K562 (cell line): ENCODE results near the gene TCEAL8. TPM values are rescaled to one million over a fixed set of nuclear protein-coding genes. Genes with fewer than 3 reads are reported as not detected.

ENCODE experiments used
- ATAC-seq: fragments of 200-7000 bp; cut with Tn5 transposase; 3 replicates; pipeline ENCODE4 v1.9.1; 2020; ENCODE audit warnings: moderate library complexity
- BruUV-seq: library from RNA; stranded (reverse); fragments of 400-500 nt; replicated peaks from 2 replicates; lab custom pipeline; 2021; lab: Mats Ljungman, UMichigan
- CTCF ChIA-PET: fragments of 300-600 bp; formaldehyde crosslinking; extraction: SDS; loops from one replicate; lab custom pipeline; 2021; ENCODE audit warnings: low intra/inter-chr PET ratio; lab: Yijun Ruan, JAX
- POLR2A ChIA-PET: fragments of 300-600, 350-650 bp; sonication (Branson Sonifier 250); formaldehyde crosslinking; extraction: SDS; loops from one replicate; lab custom pipeline; 2021; ENCODE audit warnings: antibody characterized with exemption, inconsistent platforms; lab: Yijun Ruan, JAX
- DNase-seq, 4 experiments: peaks; one replicate each; pipeline versions ENCODE4 v3.0.0 to v3.0.0-alpha.2; 2011 to 2018; ENCODE audit warnings: low spot score in 3 of 4, mixed read lengths in 3 of 4; ENCODE audit errors: extremely low read depth in 1 of 4
- FAIRE-seq: peaks from 2 replicates; lab custom pipeline; 2011; peaks lifted over from hg19 to GRCh38; lab: Jason Lieb, UNC
- H2AFZ ChIP-seq: 2 replicates; pipeline ENCODE4 v1.6.0; 2011; ENCODE audit warnings: low read depth, low read length, control low read depth, inconsistent platforms
- H3K27ac ChIP-seq: fragments of 200-600 bp; 3 replicates; pipeline ENCODE4 v1.8.0; 2011; ENCODE audit warnings: low read depth, mild to moderate bottlenecking, control low read depth, inconsistent platforms, low read length, moderate library complexity, mixed read lengths; ENCODE audit errors: extremely low read depth
- H3K27me3 ChIP-seq, 2 experiments: fragments of 300-600 bp in 1 of 2; 2 replicates in 1 of 2; 3 replicates in 1 of 2; pipeline versions ENCODE4 v1.6.0 to v1.8.0; 2011; ENCODE audit warnings: inconsistent platforms in 2 of 2, low read length in 2 of 2, mild to moderate bottlenecking in 1 of 2, mixed read lengths in 1 of 2, moderate library complexity in 1 of 2; ENCODE audit not compliant: control insufficient read depth in 2 of 2, insufficient read depth in 2 of 2
- H3K36me3 ChIP-seq: fragments of 300-600 bp; 3 replicates; pipeline ENCODE4 v1.8.0; 2011; ENCODE audit warnings: mild to moderate bottlenecking, low read length, inconsistent platforms; ENCODE audit not compliant: control insufficient read depth, insufficient read depth
- H3K4me1 ChIP-seq, 2 experiments: fragments of 200-600 bp in 1 of 2; replicated peaks in 1 of 2; 2 replicates in 1 of 2; 3 replicates in 1 of 2; pipeline versions ENCODE4 v1.5.1 to v1.8.0; 2011; ENCODE audit warnings: inconsistent platforms in 2 of 2, low read length in 2 of 2, mild to moderate bottlenecking in 1 of 2, mixed read lengths in 1 of 2, moderate library complexity in 1 of 2; ENCODE audit not compliant: control insufficient read depth in 2 of 2, insufficient read depth in 2 of 2
- H3K4me2 ChIP-seq: 2 replicates; pipeline ENCODE4 v1.6.1; 2011; ENCODE audit warnings: low read length, control low read depth, inconsistent platforms, mixed read lengths; ENCODE audit not compliant: insufficient read depth
- H3K4me3 ChIP-seq: fragments of 200-600 bp; sonication (generic), shearing (Covaris generic); 2 replicates; pipeline ENCODE4 v1.5.1; 2016; ENCODE audit warnings: control low read depth, inconsistent platforms
- H3K79me2 ChIP-seq: fragments of 200-600 bp; 3 replicates; pipeline ENCODE4 v1.8.0; 2011; ENCODE audit warnings: low read length, inconsistent platforms; ENCODE audit not compliant: control insufficient read depth, insufficient read depth
- H3K9ac ChIP-seq, 2 experiments: 2 replicates each; pipeline versions ENCODE4 v1.6.0 to v1.6.1; 2011; ENCODE audit warnings: low read depth in 2 of 2, low read length in 2 of 2, control low read depth in 1 of 2, inconsistent platforms in 1 of 2, mild to moderate bottlenecking in 1 of 2, mixed read lengths in 1 of 2; ENCODE audit not compliant: insufficient read depth in 1 of 2
- H3K9me1 ChIP-seq: one replicate; pipeline ENCODE4 v1.6.0; 2011; ENCODE audit warnings: inconsistent platforms, mild to moderate bottlenecking, low read length, moderate library complexity; ENCODE audit not compliant: control insufficient read depth, insufficient read depth
- H3K9me3 ChIP-seq: replicated peaks from 2 replicates; pipeline ENCODE4 v1.5.1; 2011; ENCODE audit warnings: low read depth, low read length, inconsistent platforms; ENCODE audit not compliant: control insufficient read depth, insufficient read depth
- H4K20me1 ChIP-seq: replicated peaks from 2 replicates; pipeline ENCODE4 v1.6.1; 2011; ENCODE audit warnings: low read length, inconsistent platforms, mixed read lengths; ENCODE audit not compliant: control insufficient read depth, insufficient read depth
- ARID3B ChIP-seq: fragments of 250-450 bp; sonication (Bioruptor Pico); IDR thresholded peaks from 2 replicates; pipeline ENCODE4 v1.4.0; 2020; ENCODE audit warnings: borderline replicate concordance
- ETS1 ChIP-seq: conservative IDR thresholded peaks from 2 replicates; pipeline ENCODE4 v1.6.1; 2011; ENCODE audit warnings: low read depth, mild to moderate bottlenecking, low read length; ENCODE audit not compliant: control insufficient read depth
- HMG20B ChIP-seq: fragments of 250-450 bp; sonication (Bioruptor Pico); IDR thresholded peaks from 2 replicates; pipeline ENCODE4 v1.5.0; 2021; ENCODE audit warnings: mild to moderate bottlenecking
- JUND ChIP-seq, 2 experiments: IDR thresholded peaks; 2 replicates in 1 of 2; 3 replicates in 1 of 2; pipeline ENCODE4 v1.6.1; 2011; ENCODE audit warnings: borderline replicate concordance in 2 of 2, low read depth in 2 of 2, low read length in 2 of 2, improper control_type of control experiment in 1 of 2, missing biosample characterization in 1 of 2, missing genetic modification characterization in 1 of 2, missing genetic modification reagents in 1 of 2
- RBM17 ChIP-seq: fragments of 200-400 bp; formaldehyde crosslinking; IDR thresholded peaks from 2 replicates; pipeline ENCODE4 v1.6.1; 2017; ENCODE audit warnings: low read depth, mild to moderate bottlenecking, low read length, borderline replicate concordance
- SRSF9 ChIP-seq: fragments of 200-400 bp; formaldehyde crosslinking; IDR thresholded peaks from 2 replicates; pipeline ENCODE4 v1.6.1; 2017; ENCODE audit warnings: low read depth, low read length, borderline replicate concordance
- TCF3 ChIP-seq: sonication (generic); formaldehyde crosslinking; IDR thresholded peaks from 2 replicates; pipeline ENCODE4 v1.4.0; 2020; ENCODE audit warnings: mild to moderate bottlenecking, missing genetic modification reagents
- XRCC4 ChIP-seq: IDR thresholded peaks from one replicate; pipeline ENCODE4 v1.6.1; 2011; ENCODE audit not compliant: insufficient read depth, insufficient read length; ENCODE audit errors: extremely low read depth
- ZBTB5 ChIP-seq: fragments of 450-650 bp; IDR thresholded peaks from 2 replicates; pipeline ENCODE4 v1.6.1; 2017; ENCODE audit warnings: antibody characterized with exemption
- ZNF133 ChIP-seq: fragments of 250-450 bp; sonication (Bioruptor Pico); IDR thresholded peaks from 2 replicates; pipeline ENCODE4 v1.4.0; 2020; ENCODE audit warnings: mild to moderate bottlenecking
- ZNF23 ChIP-seq: fragments of 250-450 bp; sonication (Bioruptor Pico); IDR thresholded peaks from 2 replicates; pipeline ENCODE4 v1.4.0; 2020; ENCODE audit warnings: mild to moderate bottlenecking
- ZNF551 ChIP-seq: fragments of 250-450 bp; sonication (Bioruptor Pico); IDR thresholded peaks from 2 replicates; pipeline ENCODE4 v1.5.0; 2021; ENCODE audit warnings: mild to moderate bottlenecking, moderate library complexity
- ZNF561 ChIP-seq: fragments of 450-650 bp; formaldehyde crosslinking; conservative IDR thresholded peaks from 2 replicates; pipeline ENCODE4 v1.4.0; 2020; ENCODE audit warnings: mild to moderate bottlenecking, moderate library complexity
- in situ Hi-C: fragments of 300-500 bp; cut with MboI; formaldehyde crosslinking; loops from 4 replicates; pipeline ENCODE4 v1.15.0; 2018; ENCODE audit warnings: inconsistent platforms, mixed read lengths
- intact Hi-C: fragments of 100-400 bp; cut with micrococcal nuclease; formaldehyde crosslinking; loops from 2 replicates; pipeline ENCODE4 v1.14.2; 2022
- polyA plus RNA-seq, 8 experiments: library from polyadenylated mRNA; depleted of rRNA in 4 of 8; stranded (reverse) in 5 of 8; unstranded in 3 of 8; fragments of >200 nt; fragmentation: Nextera tagmentation in 2 of 8; fragmentation: Illumina TruSeq in 1 of 8; extraction: Ambion mirVana in 2 of 8; extraction: Trizol in 1 of 8; gene quantifications; 2 replicates each; pipeline versions ENCODE4 v1.2.1 to v1.2.3, GENCODE V29; 2011 to 2014; ENCODE audit warnings: inconsistent platforms in 1 of 8, missing spikeins in 1 of 8
- total RNA-seq, 7 experiments: library from RNA; depleted of rRNA in 6 of 7; stranded (reverse); fragments of >200 nt in 6 of 7; fragmentation: Illumina TruSeq in 2 of 7; extraction: Trizol in 2 of 7; gene quantifications; 2 replicates each; pipeline versions ENCODE4 v1.2.1 to v1.2.3, GENCODE V29; 2011 to 2021; ENCODE audit warnings: low replicate concordance in 1 of 7

The TCEAL8 gene
- total and polyA plus RNA-seq, 9 of the 15 experiments (the other 6 are each of a cell fraction or from before 2014, with no cell fraction given), result 49.0 to 178 (median 101) TPM

- TF ChIP-seq JUND (IDR thresholded peaks at IDR 0.05; ENCODE audit: borderline replicate concordance, low read depth, low read length), result no peak
- TF ChIP-seq JUND (tag; IDR thresholded peaks at IDR 0.05; ENCODE audit: borderline replicate concordance, low read depth, low read length), result no peak
- no peak for TF ChIP-seq ZBTB5
- no peak for TF ChIP-seq ZNF551
- no peak for TF ChIP-seq RBM17
- TF ChIP-seq TCF3, result no peak
- TF ChIP-seq XRCC4, result no peak
- TF ChIP-seq ARID3B (CRISPR knock-in tag), result no peak
- no peak for TF ChIP-seq ZNF133 (CRISPR knock-in tag)
These were observed 19.3 kb upstream of the TCEAL8 start (continued) for GRCh38 chrX:103274284-103274683.

GRCh38 chrX:103258275-103258674, 3.3 kb upstream of the TCEAL8 start:
- no peaks in the 10 kb centered on the region for H3K27me3 ChIP-seq
- BruUV-seq, result no TSS peak
- POLR2A ChIA-PET, result interaction anchor here (0.5 to 0.6 kb wide), 2 partner anchors 44 to 433 kb away, joined by 3 read pairs; no protein-coding TSS in a partner anchor
- H3K27ac ChIP-seq, result no peak overlapping the region
- CTCF ChIA-PET, result no interaction called here
- intact Hi-C loops, result no loop called here
- H3K4me2 ChIP-seq, result no peak overlapping the region
- no peak for DNase-seq
- no peak overlapping the region for H3K9ac ChIP-seq
- H2AFZ ChIP-seq, result no peak overlapping the region
- in situ Hi-C loops, result no loop called here
- no peak for ATAC-seq
- FAIRE-seq, result no peak
- peaks cover 2% of the 10 kb centered on the region; the same call in 2 of the 3 replicates for H3K36me3 ChIP-seq
- TF ChIP-seq ETS1 (no peak), HMG20B (CRISPR knock-in tag) (no peak), ZNF23 (no peak), SRSF9 (no peak), ZNF561 (CRISPR knock-in tag) (no peak)
- no peaks in the 10 kb centered on the region for H4K20me1 ChIP-seq
- peaks cover 18% of the 10 kb centered on the region for H3K79me2 ChIP-seq
- peaks cover 6 to 15% of the 10 kb centered on the region in 2 experiments; a peak in 3 of 5 replicates for H3K4me1 ChIP-seq
- H3K4me3 ChIP-seq, result no peak overlapping the region
- no peaks in the 10 kb centered on the region for H3K9me1 ChIP-seq
- no peaks in the 10 kb centered on the region; the same call in 1 of the 2 replicates for H3K9me3 ChIP-seq
